GM19467 (cell line): Measurements from ENCODE around the gene PHB1.
"Not testable (repeated sequence)": the region's sequence is repeated elsewhere in the genome, so short reads cannot be mapped to it uniquely, and the experiment has no call there.

Experiments
- ATAC-seq: cut with Tn5 transposase; IDR thresholded peaks from one replicate; pipeline ENCODE4 v1.9.1; 2021; ENCODE audit warnings: mild to moderate bottlenecking, moderate library complexity; ENCODE audit not compliant: unreplicated experiment

PHB1 gene

GRCh38 chr17:49406421-49407061 lies 8.1 kb downstream of the PHB1 start:
- ATAC-seq, result no peak

- ATAC-seq, result no peak
Measured at GRCh38 chr17:49404906-49405305, 9.8 kb downstream of the PHB1 start.

GRCh38 chr17:49404361-49404760 lies 10.3 kb downstream of the PHB1 start:
- no peak for ATAC-seq

- no peak for ATAC-seq
Measured at GRCh38 chr17:49403514-49404289, 11.0 kb downstream of the PHB1 start.

- no peak for ATAC-seq
Measured at GRCh38 chr17:49402706-49403105, 12.0 kb downstream of the PHB1 start.

- no peak for ATAC-seq
Measured at GRCh38 chr17:49401971-49402611, 12.6 kb downstream of the PHB1 start.

- ATAC-seq, result no peak
Measured at GRCh38 chr17:49399995-49400394, 14.7 kb downstream of the PHB1 start.

GRCh38 chr17:49397586-49397985 lies 17.1 kb downstream of the PHB1 start:
- ATAC-seq, result no peak

GRCh38 chr17:49393491-49394255 lies 21.0 kb downstream of the PHB1 start:
- no peak for ATAC-seq

- no peak for ATAC-seq
Measured at GRCh38 chr17:49390548-49391324, 23.9 kb downstream of the PHB1 start.

GRCh38 chr17:49389514-49390347 lies 25.0 kb downstream of the PHB1 start:
- ATAC-seq, result not testable (repeated sequence)

- ATAC-seq, result no peak
Measured at GRCh38 chr17:49388692-49389513, 25.8 kb downstream of the PHB1 start.

- peak; percentile 48 for ATAC-seq
Measured at GRCh38 chr17:49388290-49388640, 26.4 kb downstream of the PHB1 start.

- peak; percentile 22 for ATAC-seq
Measured at GRCh38 chr17:49387498-49388289, 27.0 kb downstream of the PHB1 start.

GRCh38 chr17:49386373-49386772 lies 28.3 kb downstream of the PHB1 start:
- ATAC-seq, result no peak

- no peak for ATAC-seq
Measured at GRCh38 chr17:49384951-49385350, 29.7 kb downstream of the PHB1 start.

- ATAC-seq, result no peak
Measured at GRCh38 chr17:49383060-49383459, 31.6 kb downstream of the PHB1 start.

- ATAC-seq, result no peak
Measured at GRCh38 chr17:49382556-49382955, 32.1 kb downstream of the PHB1 start.
